Right lung (tissue), 5 donors: ENCODE results near the gene PSMD1. TPM values are rescaled to one million over a fixed set of nuclear protein-coding genes. Genes with fewer than 3 reads are reported as not detected.
"Not testable (repeated sequence)": the region's sequence is repeated elsewhere in the genome, so short reads cannot be mapped to it uniquely, and the experiment has no call there.

Experiments
- DNase-seq, 2 donors: peaks; one replicate each; pipeline ENCODE4 v3.0.0-alpha.2; 2013
- polyA plus RNA-seq, 5 donors: library from polyadenylated mRNA; unstranded; fragments of 120-200 nt; gene quantifications; one replicate each; pipeline versions ENCODE4 v1.2.1 to v1.2.3, GENCODE V29; 2013; ENCODE audit warnings: inconsistent platforms in 1 of 5, low replicate concordance in 1 of 5; ENCODE audit not compliant: insufficient read length in 5 of 5, insufficient read depth in 1 of 5

PSMD1 gene
- polyA plus RNA-seq, 5 donors: 73.2 to 80.3 (median 75.9) TPM

DNA sequence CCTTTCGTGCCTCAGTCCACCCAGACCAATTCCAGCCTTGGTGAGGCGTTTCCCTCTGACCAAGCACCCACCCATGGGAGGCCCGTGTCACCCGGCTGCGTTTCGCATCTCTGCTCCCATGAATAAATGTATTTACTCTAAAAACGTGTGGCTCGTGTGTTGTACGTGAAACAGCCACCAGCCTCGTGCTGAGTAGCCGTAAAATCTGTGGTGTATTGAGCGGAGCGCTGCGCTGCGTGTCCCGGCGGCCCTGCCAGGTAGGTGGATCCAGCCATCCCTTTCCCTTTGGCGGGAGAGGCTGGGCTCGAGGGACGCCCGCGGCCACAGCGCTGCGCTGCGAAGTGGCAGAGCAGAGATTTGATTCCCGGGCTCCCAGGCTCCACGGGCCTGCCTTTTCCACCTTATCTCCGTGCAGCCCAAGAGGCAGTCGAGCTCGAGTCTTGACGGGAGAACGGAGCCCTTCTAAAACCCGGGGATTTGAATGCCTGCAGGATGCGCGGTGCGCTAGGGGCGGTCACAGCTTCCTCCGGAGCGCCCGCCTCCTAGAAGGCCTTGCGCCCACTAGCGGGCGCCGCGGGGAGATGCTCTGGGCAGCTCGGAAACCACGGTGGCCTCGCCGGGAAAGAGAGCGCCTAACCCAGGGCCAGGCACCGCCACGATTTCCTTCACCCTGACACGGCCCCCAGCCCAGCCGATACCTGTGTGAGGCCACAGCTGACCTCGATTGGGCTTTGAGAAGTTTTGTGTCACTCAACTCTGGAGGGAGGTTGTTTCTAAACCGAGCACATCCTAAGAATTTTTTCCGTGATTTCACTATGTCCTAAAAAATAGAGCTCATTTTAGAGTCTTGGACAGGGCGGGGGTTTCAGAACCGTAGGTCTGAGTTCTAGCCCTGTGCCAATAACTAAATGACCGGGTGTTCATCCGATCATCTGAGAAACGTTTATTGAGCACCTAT, 3.9 kb upstream of the PSMD1 start:
- DNase-seq: peak; percentile 70 to 71

GRCh38 chr2:231053846-231054245, 2.8 kb upstream of the PSMD1 start:
- no peak for DNase-seq

GRCh38 chr2:231057590-231057989, 923 bp downstream of the PSMD1 start:
- DNase-seq: no peak

DNA sequence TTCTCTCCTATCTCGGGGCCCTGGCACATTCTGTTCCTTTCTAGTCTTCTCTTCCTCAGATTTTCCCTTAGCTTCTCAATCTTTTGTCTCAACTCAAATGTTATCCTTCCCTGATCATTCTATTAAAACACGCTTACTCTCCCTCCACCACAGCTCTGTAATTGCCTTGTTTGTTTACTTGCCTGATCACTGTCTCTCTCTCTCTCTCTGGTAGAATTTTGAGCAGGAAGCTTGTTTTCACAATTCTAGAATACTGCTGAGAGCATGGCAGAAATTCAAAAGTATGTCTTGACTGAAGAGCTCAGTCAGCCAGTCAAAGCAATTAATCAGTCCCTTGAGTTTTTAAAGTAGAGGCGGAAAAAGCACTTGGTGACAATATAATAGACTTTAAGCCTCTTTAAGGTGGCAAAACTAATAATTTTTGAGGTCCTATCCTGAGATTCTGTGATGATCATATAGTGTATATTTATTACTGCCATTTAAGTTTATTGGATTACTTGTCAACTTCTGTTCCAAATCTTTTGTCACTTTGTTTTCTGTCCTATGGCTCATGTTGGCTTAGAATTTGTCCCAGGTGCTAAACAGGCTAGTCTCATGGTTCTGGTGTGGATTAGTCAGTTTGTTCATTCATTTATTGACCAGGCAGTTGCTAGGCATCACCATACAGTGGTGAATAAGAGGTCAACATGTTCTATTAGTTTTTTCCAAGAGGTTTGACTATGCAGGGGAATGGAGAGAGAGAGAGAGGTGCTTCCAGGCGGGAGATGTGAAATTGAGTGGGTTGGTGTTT, 2.3 kb downstream of the PSMD1 start:
- DNase-seq: no peak

- DNase-seq: no peak
Measured at GRCh38 chr2:231059756-231060155, 3.1 kb downstream of the PSMD1 start.

DNA sequence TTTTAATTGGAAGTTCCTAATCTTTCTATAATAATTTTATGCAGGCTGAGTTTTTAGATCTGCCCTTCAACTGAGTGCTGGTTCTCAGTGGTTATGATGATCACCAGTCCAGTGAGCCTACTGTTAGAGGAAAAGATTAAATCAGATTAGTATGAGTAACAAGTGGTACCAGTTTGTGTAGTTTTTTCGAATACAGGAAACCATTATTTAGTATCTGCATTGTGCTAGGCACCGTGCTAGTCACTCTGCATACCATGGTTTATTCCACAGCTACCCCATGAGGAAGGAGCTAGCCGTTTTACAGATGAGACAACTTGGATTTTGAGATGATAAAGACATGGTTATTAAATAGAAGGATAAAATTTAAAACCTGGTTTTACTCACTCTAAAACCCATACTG, 6.1 kb downstream of the PSMD1 start:
- DNase-seq: no peak

- no peak for DNase-seq
Measured at GRCh38 chr2:231063347-231063746, 6.7 kb downstream of the PSMD1 start.

- DNase-seq: no peak
Measured at GRCh38 chr2:231065966-231066365, 9.3 kb downstream of the PSMD1 start.

- DNase-seq: not testable (repeated sequence)
Measured at GRCh38 chr2:231067531-231067930, 10.9 kb downstream of the PSMD1 start.

GRCh38 chr2:231068525-231069222, 12.0 kb downstream of the PSMD1 start:
- DNase-seq: no peak

DNA sequence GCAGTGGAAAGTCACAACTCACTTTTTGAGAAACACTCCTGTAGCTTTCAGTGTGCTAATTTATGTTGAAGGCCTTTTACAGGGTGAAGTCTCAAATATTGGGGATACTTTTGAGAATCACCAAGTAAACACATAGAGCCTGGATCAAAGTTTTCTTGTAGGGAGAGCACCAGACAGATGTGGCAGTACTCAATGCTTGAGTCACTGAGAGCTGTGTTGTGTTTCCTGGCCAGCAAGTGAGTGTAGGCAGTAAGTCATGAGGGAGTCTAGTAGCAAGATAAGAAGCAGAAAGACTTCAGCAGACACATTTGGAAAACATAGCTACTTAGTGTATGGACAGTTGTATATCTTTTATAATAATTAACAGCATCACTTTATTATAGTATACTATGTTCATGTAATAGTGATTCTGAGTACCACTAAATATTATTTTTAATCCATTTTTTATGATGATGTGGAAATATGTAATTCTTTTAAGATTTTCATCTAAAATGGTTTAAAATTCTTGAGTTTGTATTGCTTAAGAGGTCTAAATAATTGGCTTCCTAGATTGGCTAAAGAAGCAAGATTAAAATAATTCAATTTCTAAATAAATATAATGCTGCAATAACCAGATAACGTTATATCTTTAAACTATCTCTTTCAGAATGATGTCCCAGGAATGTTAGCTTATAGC, 12.8 kb downstream of the PSMD1 start:
- DNase-seq: no peak

DNA sequence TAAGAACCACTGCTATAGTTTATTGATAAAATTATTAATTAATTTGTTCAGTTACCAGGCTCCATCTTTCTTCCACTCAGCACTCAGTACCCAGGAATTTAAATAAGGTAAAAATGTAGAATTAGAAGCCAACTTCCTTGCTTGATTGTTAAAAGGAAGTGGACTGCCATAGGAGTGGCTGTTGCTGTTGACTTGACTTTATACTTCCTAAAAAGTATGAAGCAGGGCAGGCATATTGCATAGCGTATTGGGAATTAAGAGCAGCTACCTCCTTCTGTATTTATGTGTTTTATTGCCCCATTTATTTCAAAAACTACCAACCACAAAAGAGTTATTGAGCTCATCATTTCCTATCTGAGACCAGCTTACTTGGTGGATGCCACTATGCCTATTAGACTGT, 27.9 kb downstream of the PSMD1 start:
- DNase-seq: no peak

- DNase-seq: no peak
Measured at GRCh38 chr2:231088754-231089153, 32.1 kb downstream of the PSMD1 start.

- no peak for DNase-seq
Measured at GRCh38 chr2:231093933-231094332, 37.3 kb downstream of the PSMD1 start.

DNA sequence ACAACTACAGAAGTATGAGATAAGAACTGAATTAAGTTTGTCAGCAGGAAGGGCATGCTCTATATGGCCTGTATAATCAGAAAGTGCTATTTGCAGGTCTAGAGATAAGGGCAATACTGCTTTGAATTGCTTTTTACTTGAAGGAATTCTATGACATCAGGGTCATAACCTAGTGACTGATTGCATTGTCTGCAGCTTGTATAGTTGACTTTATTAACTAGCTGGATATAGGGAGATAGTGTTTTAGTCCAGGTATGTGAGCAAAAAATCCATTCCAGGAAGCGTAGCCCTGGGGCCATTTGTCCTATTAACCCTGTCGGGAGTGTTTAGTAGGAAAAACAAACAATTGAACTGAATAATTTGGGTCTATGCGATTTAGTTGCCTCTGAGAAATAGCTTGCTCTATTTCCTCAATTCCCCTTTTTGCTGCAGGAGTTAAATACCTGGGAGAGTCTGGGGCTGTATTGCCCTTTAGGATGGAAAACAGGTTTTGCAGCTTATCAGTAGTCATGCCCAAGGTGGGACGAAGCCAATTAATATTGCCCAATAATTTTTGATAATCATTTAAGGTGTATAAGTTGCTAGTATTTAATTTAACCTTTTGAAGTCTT, 38.2 kb downstream of the PSMD1 start:
- no peak for DNase-seq

DNA sequence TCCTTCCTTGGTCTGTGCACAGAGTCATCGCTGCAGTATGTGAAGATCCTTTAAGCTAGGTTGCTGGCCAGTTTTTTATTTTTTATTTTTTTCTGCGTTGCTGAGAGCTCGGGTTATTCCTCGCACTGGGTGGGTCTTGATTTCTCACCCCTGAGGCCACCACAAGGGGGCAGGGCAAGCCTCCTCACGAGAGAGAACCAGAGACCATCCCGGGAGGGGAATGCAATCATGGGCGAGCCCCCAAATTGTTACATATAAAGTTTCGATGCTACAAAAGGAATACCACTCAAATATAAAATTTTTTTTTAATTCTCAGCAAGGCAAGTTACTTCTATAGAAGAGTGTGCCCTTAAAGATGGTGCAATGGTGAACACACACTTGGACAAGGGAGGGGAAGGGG, 43.3 kb downstream of the PSMD1 start:
- DNase-seq: no peak

DNA sequence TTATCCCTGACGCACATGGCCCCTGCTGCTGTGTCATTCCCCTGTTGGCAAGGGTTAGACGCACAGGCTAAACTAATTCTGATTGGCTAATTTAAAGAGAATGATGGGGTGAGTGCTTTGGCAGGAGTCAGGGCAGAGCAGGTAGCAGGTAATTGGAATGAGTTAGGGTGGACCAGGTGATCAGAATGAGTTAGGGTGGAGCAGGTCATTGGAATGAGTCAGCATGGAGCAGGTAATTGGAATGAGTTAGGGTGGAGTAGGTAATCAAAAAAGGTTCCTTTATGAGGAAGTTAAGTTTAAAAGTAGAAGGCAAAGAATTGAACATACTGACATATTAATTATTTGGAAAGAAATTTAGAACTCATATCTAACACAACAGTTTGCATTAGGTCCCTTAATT, 43.7 kb downstream of the PSMD1 start:
- not testable (repeated sequence) for DNase-seq

GRCh38 chr2:231100990-231101389, 44.3 kb downstream of the PSMD1 start:
- DNase-seq: no peak

DNA sequence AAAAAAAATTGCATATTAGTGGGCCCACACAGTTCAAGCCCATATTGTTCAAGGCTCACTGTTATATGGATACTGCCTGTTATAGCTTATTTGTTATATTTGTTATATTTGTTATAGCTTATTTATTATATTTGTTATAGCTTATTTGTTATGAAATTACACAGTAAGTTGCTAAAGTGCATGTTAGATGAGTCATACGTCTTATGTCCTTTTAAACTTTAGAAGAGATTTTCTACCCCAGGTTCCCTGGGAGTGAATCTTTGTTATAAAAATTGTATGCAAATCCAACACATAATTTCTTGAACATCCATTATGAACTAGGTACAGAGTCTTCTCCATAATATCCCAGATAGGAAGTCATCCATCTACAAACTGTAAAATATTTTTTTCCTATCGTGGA, 46.1 kb downstream of the PSMD1 start:
- no peak for DNase-seq

DNA sequence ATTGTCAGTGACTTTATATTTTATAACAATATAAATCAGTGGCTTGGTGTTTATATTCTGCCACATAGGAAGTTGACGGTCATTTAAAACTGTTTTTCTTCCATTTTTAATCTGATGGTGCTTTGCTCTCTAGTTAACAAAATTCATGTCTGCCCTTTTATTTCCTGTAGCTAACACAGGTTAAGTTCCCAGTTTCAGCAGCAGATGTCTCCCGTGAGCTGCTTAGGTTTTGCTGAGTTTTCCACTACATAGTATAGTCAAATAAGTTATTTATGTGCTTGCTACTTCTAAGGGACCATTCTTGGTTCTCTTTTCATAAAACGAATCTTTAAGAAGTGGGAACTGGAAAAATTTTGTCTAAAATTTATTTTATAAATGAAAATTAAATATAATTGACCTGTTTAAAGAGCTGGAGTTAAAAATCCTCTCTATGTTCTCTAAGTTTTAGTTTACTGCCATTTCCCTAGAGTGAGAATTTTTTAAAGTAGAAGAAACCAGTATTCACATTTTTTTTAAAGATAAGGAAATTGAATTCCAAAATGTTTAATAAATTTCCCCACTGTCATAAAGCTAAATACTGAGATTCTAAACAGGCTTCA, 47.5 kb downstream of the PSMD1 start:
- DNase-seq: peak in 1 of 2 donors; percentile 61

- peak; percentile 53 to 64 for DNase-seq
Measured at GRCh38 chr2:231110551-231110950, 53.9 kb downstream of the PSMD1 start.
